Tibial nerve (tissue), 3 donors: ENCODE data around the gene PARP3.
"Not testable (repeated sequence)": the region's sequence is repeated elsewhere in the genome, so short reads cannot be mapped to it uniquely, and the experiment has no call there.

Source experiments
- POLR2A ChIP-seq, 2 donors: fragments of 450-650 bp; IDR thresholded peaks; one replicate each; pipeline ENCODE4 v1.6.1; 2017; ENCODE audit warnings: antibody characterized with exemption in 2 of 2, mild to moderate bottlenecking in 2 of 2, moderate library complexity in 2 of 2
- TF ChIP-seq, protein P1 (sequence below), 5 experiments: fragments of 200-600 bp in 3 of 5; fragments of 450-650 bp in 2 of 5; sonication (generic) in 3 of 5; IDR thresholded peaks; one replicate each; pipeline ENCODE4 v1.5.1; 2016 to 2019; ENCODE audit warnings: antibody characterized with exemption in 5 of 5, mild to moderate bottlenecking in 3 of 5, moderate library complexity in 2 of 5

DNA sequence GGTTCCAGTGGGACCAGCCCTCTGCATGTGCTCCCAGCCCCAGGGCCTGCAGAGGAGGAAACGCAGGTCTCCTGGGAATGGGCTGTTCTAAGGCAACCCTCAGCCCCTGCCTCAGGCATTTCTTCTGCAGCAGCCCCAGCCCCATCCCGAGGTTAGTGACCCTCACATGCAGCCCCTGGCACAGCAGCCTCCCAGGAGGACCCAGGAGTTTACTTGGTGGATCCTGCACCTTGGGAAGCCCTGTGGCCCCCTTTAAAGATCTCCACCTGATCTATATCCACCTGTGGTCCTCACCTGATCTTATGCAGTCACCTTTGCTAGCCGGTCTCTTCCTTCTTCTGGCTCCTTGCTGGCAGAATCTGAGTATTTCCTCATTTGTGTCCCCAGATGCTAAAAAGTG lies 13.2 kb upstream of the PARP3 start:
- TF ChIP-seq, protein P1, sequence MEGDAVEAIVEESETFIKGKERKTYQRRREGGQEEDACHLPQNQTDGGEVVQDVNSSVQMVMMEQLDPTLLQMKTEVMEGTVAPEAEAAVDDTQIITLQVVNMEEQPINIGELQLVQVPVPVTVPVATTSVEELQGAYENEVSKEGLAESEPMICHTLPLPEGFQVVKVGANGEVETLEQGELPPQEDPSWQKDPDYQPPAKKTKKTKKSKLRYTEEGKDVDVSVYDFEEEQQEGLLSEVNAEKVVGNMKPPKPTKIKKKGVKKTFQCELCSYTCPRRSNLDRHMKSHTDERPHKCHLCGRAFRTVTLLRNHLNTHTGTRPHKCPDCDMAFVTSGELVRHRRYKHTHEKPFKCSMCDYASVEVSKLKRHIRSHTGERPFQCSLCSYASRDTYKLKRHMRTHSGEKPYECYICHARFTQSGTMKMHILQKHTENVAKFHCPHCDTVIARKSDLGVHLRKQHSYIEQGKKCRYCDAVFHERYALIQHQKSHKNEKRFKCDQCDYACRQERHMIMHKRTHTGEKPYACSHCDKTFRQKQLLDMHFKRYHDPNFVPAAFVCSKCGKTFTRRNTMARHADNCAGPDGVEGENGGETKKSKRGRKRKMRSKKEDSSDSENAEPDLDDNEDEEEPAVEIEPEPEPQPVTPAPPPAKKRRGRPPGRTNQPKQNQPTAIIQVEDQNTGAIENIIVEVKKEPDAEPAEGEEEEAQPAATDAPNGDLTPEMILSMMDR (IDR thresholded peaks at IDR 0.05): not testable (repeated sequence)
- not testable (repeated sequence) for TF ChIP-seq POLR2A (IDR thresholded peaks at IDR 0.05)
